CD4-positive, alpha-beta T cell treated with Interleukin-12 subunit alpha and Interleukin-12 subunit beta, for 1 hour (primary cell): ENCODE results near the gene TMPRSS3.

Source experiments
- DNase-seq: peaks from one replicate; pipeline ENCODE4 v3.0.0-alpha.2; 2020

Gene TMPRSS3

DNA sequence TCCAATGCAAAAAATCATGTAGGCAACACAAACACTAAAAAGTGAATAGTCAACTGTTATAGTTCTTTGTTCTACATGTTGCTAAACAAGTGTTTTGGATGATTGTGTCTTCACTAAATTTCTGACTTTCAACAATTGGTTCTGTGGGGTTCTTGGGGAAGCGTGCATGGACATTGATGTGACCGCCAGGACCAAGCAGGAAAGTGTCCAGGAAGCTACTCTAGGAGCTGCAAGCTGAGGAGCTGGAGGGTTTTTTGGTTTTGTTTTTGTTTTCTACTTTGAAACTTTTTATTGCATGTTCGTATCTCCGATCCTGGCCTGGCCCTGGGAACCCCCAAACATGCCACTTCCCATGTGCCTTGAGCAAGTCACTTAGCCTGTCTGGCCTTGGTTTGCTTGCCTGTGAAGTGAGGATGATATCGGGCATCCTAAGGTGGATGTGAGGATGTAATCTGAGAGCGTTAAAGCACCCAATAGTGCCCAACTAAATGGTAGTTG lies 8.0 kb downstream of the TMPRSS3 start:
- DNase-seq: no peak

- DNase-seq: no peak
Observed at GRCh38 chr21:42387164-42387563, 8.7 kb downstream of the TMPRSS3 start.

- DNase-seq: no peak
Observed at GRCh38 chr21:42386034-42386591, 9.7 kb downstream of the TMPRSS3 start.

DNA sequence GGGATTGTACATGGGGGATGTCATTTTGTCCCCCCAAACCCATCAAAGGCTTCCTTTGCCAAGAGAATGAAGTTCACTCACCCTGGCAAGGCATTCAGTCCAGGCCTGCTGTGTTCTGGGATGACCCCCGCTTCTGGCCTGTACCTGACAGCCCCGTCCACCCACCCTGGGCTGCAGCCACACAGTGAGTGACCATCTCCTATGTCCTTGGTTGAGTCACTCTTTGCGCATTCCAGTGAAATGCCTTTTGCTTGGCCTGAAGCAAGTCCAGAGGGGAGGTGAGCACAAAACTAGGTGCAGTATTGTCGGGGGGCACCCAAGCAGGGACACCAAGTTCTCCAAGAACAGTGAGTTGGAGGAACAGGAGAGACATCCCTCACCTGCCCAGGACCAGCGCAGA lies 10.2 kb downstream of the TMPRSS3 start:
- no peak for DNase-seq

DNA sequence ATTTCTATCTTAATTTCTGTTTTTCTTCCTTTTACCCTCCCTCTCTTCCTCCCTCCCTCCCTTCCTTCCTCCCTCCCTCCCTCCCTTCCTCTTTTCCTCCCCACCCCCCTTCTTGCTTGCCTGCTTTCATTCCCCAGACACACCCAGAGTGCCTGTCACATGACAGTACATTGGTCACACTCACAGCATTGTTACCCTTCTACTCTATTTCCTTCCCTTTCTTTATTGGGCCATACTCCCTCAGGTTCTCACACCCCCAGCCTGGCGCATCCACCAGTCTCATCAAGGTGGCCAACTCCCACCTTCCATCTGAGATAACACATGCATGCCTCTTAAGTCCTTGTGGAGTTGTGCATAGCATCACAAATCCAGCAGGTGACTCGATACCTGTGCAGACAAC lies 10.9 kb downstream of the TMPRSS3 start:
- DNase-seq: no peak

GRCh38 chr21:42384156-42384945 lies 11.5 kb downstream of the TMPRSS3 start:
- no peak for DNase-seq

DNA sequence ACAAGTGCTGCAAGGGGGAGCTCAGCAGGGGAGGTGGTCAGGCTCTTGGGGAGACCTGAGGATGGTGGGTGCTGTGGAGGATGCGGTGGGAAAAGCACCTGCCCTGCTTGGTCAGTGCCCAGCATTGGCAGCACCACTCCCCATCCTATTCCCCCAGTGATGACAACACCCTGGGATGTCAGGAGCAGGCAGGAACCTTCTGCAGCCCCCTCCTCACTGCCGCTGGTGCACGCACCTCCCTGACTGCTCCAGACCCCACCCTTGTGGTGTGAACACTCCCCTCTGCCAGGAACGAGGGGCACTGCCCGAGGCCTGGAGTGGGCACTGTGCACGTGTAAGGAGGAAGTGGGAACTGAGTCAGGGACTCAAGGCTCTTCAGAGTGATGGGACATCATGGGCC lies 12.5 kb downstream of the TMPRSS3 start:
- no peak for DNase-seq

- no peak for DNase-seq
Observed at GRCh38 chr21:42382915-42383314, 12.9 kb downstream of the TMPRSS3 start.

- DNase-seq: peak; percentile 64
Observed at GRCh38 chr21:42381347-42381984, 14.4 kb downstream of the TMPRSS3 start.

DNA sequence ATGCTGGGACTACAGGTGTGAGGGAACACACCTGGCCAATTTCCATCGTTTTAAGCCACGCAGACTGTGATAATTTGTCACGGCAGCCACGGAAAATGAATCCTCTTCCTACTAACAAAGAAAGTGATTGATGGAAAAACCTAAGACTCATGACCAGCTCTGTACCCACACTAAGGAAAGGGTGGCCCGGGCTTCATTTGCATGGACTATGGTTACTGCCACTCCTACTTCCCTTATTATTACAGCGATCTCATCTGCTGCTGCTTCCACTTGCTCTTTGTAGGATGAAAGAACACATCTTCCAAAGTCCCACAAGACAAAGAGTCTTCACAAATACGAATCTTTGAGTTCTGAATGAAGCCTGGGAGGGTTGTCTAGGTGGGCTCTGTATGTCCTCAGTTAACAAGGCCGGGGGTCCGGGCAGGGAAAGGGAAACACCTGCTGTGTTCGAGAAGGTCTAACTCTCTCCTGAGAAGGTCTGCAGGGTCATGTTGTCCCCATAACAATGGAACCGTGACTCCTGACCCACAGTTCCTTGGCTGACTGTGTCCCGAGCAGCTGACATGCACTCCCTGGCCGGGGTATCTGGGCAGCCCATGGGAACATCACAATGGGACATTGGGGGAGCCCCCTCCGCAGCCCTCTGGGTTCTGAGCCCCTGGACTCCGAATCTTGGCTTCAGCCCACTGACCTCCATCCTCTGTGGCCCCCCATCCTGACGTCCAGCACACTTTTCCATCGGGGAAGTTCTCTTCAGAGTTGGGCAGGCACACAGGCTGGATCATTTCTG lies 16.2 kb downstream of the TMPRSS3 start:
- DNase-seq: no peak

DNA sequence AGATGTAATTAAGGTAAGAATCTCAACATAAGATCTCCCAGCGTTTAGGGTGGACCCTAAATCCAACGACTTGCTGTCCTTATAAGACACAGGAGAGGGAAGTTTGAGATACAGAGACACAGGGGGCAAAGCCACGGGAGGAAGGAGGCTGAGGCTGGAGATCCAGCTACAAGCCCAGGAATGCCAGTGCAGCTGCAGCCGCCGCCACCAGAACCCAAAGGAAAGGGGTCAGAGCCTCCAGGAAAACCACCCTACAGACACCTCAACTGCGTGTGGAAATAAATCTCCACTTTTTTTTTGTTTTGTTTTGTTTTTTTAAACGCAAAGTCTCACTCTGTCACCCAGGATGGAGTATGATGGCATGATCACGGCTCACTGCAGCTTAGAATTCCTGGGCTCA lies 17.4 kb downstream of the TMPRSS3 start:
- DNase-seq: no peak

DNA sequence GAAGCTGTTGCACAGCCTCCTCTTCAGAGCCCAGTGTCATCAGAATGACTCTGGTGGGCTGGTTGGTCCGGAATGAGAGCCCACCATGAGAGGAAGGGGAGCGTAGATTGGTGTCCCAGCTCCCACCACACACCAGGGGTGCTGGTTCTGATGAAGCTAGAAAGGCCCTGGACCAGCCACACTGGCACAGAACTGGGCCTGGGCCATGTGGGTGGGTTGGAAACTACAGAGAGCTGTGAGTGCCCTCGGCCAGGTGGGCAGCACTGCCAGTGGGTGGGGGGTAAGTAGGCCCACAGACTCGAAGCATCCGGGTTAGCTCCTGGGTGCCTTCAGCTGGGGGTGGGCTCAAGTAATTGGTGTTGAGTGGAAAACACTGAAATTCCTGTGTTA lies 17.9 kb downstream of the TMPRSS3 start:
- no peak for DNase-seq

DNA sequence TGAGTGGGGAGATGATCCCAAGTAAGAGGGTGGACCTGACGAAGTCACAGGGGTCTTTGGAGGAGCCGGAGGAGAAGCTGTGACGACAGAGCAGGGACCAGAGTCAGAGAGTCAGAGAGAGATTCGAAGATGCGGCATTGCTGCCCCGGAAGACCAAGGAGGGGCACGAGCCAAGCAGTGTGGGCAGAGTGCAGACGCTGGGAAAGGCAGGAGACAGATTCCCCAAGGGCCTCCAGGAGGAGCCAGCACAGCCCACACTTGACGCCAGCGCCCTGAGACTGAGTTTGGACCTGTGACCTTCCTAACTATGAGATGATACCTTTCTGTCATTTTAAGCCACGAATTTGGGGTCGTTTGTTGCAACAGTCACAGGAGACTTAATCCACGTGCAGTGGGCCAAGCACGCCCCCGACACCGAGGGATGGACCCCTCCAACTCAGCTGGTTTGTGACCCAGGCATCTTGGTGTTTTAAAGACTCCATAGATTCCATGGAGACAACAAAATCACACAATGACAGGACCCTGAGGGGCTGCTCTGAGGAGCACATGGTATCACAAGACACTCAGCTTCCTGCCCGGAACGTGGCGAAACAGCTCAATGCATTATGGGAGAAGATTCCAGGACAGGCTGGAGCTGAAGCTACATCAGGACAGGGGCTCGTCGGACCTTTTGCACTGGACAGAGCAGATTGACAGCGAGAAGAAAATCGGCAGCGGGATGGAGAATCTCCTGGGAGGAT lies 18.5 kb downstream of the TMPRSS3 start:
- no peak for DNase-seq

DNA sequence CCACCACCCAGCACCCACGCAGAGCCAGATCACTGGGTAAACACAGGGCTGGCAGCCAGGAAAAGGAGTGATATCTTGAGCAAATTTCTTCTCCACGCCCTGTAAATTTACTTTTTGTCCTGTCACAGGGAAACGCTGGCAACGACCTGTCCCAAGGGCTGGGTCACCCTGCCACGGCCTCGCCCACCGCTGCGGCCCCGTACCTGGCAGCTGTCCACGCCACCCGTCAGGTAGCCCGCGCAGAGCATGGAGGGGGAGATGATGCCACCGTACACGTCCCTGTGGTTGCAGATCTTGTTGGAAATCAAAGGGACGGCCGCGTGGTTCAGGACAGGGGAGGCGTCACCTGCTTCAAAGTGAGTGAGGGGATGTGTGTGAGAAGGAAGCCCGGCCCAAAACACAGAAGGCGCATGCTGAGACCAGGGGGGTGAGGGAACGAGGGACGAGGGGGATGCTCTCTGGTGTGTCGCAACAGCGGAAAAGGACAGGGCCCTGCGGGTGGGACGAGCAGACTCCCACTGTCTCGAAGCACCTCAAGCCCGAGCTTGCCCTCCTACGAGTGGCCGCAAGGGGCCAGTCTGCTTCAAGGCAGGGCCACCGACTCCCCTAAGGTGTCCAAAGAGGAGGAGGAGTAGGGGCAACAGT lies 19.4 kb downstream of the TMPRSS3 start:
- no peak for DNase-seq

GRCh38 chr21:42375966-42376337 lies 19.9 kb downstream of the TMPRSS3 start:
- no peak for DNase-seq

DNA sequence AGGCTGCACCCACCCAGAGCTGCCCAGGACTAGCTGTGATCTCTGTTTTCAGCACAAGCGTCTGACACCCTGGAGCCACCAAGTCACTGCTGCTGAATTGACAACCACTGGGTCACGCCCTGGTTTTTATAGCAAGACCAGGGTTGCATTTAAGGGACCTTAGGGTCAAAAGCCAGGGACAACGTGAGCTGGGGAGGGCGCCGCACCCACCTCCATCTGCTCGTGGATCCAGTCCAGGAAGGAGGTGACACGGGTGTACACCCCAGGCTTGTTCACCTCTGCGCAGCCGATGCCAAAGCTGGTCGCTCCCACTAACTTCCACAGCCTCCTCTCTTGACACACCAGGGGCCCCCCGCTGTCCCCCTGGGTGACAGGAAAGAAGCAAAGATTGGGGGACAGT lies 20.3 kb downstream of the TMPRSS3 start:
- DNase-seq: no peak

DNA sequence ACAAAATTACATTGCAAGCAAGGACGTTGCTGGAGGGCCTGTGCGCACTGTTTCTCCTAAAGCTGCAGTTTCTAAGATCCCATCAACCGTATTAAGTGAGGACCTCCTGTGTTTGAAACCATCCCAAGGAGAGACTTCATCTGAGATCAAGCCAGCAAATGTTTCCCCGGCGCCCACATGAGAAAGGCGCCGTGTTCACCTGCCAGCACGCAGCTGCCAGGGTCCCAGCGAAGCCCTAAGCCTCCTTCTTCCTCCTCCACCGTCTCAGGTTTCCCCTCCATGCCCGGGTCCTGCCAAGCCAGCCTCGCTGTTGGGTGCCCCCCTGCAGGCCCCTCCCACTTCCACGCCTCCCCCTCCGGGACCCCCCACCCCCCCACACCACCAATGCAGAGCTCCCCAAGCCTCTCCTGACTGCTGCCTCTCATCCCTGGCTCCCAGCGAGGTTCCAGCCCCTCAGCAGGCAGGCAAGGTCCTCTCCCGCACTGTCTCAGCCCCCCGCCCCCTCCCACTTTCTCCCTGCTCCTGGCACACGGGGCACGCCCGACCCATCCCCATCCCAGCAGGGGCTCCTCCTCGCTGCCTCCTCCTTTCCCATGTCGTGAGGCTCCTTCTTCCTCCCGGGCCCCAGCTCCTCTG lies 20.9 kb downstream of the TMPRSS3 start:
- DNase-seq: no peak

DNA sequence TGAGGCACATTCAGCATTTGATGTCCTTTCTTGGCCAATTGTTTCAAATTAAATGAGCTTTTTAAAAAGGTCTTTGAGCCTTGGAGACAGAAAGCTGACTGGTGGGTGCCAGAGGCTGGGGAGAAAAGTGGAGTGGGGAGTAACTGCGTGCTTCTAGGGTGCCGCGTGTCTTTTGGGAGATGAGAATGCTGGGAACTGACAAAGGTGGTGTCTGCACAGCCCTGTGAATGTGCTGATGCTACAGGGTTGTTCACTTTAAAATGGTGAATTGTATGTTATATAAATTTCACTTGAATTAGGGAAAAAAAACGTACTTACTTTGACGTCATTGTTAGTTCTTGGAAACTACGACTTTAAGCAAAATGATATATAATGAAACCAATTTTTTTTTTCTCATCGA lies 21.4 kb downstream of the TMPRSS3 start:
- no peak for DNase-seq

- DNase-seq: no peak
Observed at GRCh38 chr21:42373908-42374455, 21.9 kb downstream of the TMPRSS3 start.

DNA sequence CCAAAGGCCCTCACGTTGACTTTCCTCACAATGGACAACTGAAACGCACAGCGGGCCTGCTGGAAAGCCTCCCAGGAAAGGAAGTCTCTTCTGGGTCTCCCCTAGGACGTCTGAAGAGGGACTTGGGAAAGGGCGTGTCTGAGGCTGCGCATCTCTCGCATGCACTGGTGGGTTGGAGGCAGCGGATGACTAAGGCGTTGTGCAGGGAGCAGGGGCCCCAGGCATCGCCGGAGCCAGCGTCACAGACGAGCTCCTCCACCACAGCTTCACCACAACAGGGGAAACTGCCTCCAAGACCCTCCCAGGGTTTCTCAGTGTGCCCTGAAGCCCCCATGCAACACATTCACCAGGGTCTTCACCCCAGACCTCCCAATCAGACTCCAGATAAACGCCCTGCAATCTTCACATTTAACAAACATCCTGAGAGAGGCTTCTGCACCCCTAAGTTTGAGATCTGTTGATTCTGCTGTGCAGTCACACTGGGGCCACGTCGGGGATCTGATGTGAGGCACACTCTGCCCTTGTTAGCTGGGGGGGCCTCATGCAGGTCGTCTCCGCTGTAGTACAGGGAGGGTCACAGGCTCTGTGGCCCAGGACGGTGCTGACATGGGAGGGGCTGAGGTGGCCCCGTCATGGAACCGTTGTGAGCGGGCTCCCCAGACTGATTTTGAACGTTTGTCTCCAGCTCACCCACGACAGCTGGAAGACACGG lies 22.5 kb downstream of the TMPRSS3 start:
- no peak for DNase-seq
